ENCODE measurements around the gene NXPH1. TPM values are rescaled to one million over a fixed set of nuclear protein-coding genes. Genes with fewer than 3 reads are reported as not detected.

The NXPH1 gene
- total and polyA plus RNA-seq, 5 experiments from 2014 or later, result not detected

DNA sequence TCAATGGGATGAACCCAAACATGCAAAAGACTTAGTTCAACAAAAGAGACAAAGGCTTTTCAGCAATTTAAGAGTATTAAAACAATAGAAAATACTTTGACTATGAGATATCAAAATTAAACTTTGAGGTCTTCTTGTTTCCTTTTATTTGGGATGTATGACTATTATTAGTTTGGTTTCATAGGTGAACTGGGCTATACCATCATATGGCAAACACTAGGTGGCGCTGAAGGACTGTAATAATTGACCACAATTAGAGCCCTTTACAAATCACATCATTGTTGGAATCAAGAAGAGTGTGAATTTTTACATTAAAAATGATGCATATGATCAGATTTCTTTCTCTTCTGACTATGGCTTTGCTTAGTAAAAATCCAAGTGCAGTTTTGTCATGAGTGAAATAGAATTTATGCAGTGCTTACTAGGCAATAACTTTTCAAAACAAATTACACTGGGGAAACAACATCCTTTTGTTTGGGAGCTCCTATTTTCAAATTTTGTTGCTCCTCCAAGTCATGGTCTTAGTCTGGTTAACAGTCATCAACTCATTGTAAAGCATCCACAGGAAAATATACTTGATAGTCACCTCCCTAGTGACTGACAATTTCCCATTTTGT lies 14.7 kb upstream of the NXPH1 start:
- Mint-ChIP-seq H3K27ac (no peak overlapping the region), H3K4me1 (no peaks in the 10 kb centered on the region), H3K9me3 (no peaks in the 10 kb centered on the region), H3K27me3 (peaks cover 0 to 10% (median 3%) of the 10 kb centered on the region in 5 donors), H3K36me3 (no peaks in the 10 kb centered on the region), H3K4me3 (no peak overlapping the region)
- no peak for ATAC-seq
- peak in 6 of 10 donors; percentile 24 to 45 (median 40) for DNase-seq
- POLR2A ChIA-PET, result no interaction called here

DNA sequence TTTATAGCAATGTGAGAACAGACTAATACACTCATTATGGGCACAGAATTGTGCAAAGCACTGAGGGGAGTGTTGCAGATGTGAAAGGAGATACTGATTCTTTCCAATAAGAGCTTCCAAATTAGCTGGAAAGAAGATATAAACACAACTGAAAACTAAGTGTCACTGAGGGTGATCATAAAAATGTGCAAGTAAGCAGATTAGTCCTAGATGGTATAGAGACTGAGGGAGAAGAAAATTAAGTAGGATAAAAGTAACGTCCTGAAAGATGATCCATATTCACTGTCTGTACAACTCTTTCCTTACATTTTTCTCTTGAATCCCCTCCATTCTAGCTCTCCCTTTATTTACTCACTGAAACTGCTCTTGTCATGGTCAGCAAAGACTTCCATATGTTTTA lies 11.2 kb upstream of the NXPH1 start:
- DNase-seq (no peak), ATAC-seq (no peak)
- Mint-ChIP-seq H3K36me3 (no peaks in the 10 kb centered on the region), H3K4me3 (no peak overlapping the region), H3K27ac (no peak overlapping the region), H3K27me3 (peaks cover 3 to 11% (median 5%) of the 10 kb centered on the region in 5 donors), H3K4me1 (no peaks in the 10 kb centered on the region), H3K9me3 (no peaks in the 10 kb centered on the region)
- POLR2A ChIA-PET, result no interaction called here

GRCh38 chr7:8423057-8423456 lies 10.4 kb upstream of the NXPH1 start:
- Mint-ChIP-seq H3K4me1 (no peaks in the 10 kb centered on the region), H3K36me3 (no peaks in the 10 kb centered on the region), H3K9me3 (no peaks in the 10 kb centered on the region), H3K27me3 (peaks cover 0 to 8% (median 3%) of the 10 kb centered on the region in 5 donors), H3K4me3 (no peak overlapping the region), H3K27ac (no peak overlapping the region)
- POLR2A ChIA-PET, result no interaction called here
- DNase-seq (no peak), ATAC-seq (no peak)

DNA sequence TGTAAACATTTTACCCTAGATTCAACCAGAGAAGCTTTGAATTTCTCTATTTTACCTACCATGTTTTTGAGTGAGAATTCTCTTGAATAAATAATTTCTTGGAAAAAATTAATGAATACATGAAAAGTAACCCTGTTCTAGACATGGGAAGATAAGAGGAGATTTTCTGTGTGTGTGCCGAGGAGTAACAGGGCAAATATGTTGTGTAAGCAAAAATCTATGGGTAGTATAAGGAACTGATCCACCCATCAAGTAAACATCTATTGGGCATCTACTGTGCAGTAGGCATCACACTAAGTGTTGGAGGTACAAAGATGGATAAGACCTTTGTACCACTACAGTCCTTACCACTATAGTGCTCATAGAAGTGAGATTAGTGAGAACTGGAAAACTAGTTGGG lies 8.2 kb upstream of the NXPH1 start:
- DNase-seq (no peak), ATAC-seq (no peak)
- H3K9me3 Mint-ChIP-seq, result no peaks in the 10 kb centered on the region
- POLR2A ChIA-PET, result no interaction called here
- H3K27me3 Mint-ChIP-seq, result peaks cover 0 to 22% (median 8%) of the 10 kb centered on the region in 5 donors
- no peaks in the 10 kb centered on the region for H3K36me3 Mint-ChIP-seq
- H3K27ac Mint-ChIP-seq, result no peak overlapping the region
- no peaks in the 10 kb centered on the region for H3K4me1 Mint-ChIP-seq
- no peak overlapping the region for H3K4me3 Mint-ChIP-seq

- H3K4me1 Mint-ChIP-seq, result peaks cover 10 to 27% (median 15%) of the 10 kb centered on the region in 4 donors
- peaks cover 0 to 7% (median 0%) of the 10 kb centered on the region in 9 donors for H3K9me3 Mint-ChIP-seq
- peaks cover 0 to 10% (median 5%) of the 10 kb centered on the region in 3 donors for H3K36me3 Mint-ChIP-seq
- no peak for DNase-seq
- no peak overlapping the region for H3K4me3 Mint-ChIP-seq
- no peak overlapping the region for H3K27ac Mint-ChIP-seq
- POLR2A ChIA-PET, result no interaction called here
- H3K27me3 Mint-ChIP-seq, result peaks cover 28 to 54% (median 38%) of the 10 kb centered on the region in 5 donors
- no peak for ATAC-seq
These were observed 2.8 kb upstream of the NXPH1 start for GRCh38 chr7:8430643-8431042.

GRCh38 chr7:8434290-8435002 lies 1.0 kb downstream of the NXPH1 start:
- H3K9me3 Mint-ChIP-seq, result peaks cover 0 to 19% (median 0%) of the 10 kb centered on the region in 9 donors
- POLR2A ChIA-PET, result no interaction called here
- DNase-seq (no peak), ATAC-seq (no peak)
- H3K4me1 Mint-ChIP-seq, result peaks cover 19 to 41% (median 30%) of the 10 kb centered on the region in 4 donors
- peak overlapping the region in 4 of 10 donors; percentile 6 to 66 (median 28) for H3K4me3 Mint-ChIP-seq
- peaks cover 0 to 10% (median 5%) of the 10 kb centered on the region in 3 donors for H3K36me3 Mint-ChIP-seq
- peak overlapping the region in 1 of 10 donors; percentile 69 for H3K27ac Mint-ChIP-seq
- peaks cover 52 to 79% (median 73%) of the 10 kb centered on the region in 5 donors for H3K27me3 Mint-ChIP-seq

- H3K9me3 Mint-ChIP-seq, result peaks cover 0 to 23% (median 0%) of the 10 kb centered on the region in 9 donors
- H3K27ac Mint-ChIP-seq, result no peak overlapping the region
- H3K4me1 Mint-ChIP-seq, result peaks cover 19 to 41% (median 30%) of the 10 kb centered on the region in 4 donors
- peaks cover 53 to 83% (median 77%) of the 10 kb centered on the region in 5 donors for H3K27me3 Mint-ChIP-seq
- no peak for DNase-seq
- peak overlapping the region in 2 of 10 donors; percentile 30 to 57 for H3K4me3 Mint-ChIP-seq
- H3K36me3 Mint-ChIP-seq, result peaks cover 0 to 10% (median 5%) of the 10 kb centered on the region in 3 donors
- no peak for ATAC-seq
- POLR2A ChIA-PET, result no interaction called here
These were observed 1.7 kb downstream of the NXPH1 start for GRCh38 chr7:8435095-8435494.

- Mint-ChIP-seq H3K4me1 (peaks cover 19 to 41% (median 30%) of the 10 kb centered on the region in 4 donors), H3K9me3 (peaks cover 0 to 23% (median 0%) of the 10 kb centered on the region in 9 donors), H3K27ac (no peak overlapping the region), H3K4me3 (peak overlapping the region in 3 of 10 donors; percentile 22 to 57 (median 40)), H3K36me3 (peaks cover 2 to 10% (median 5%) of the 10 kb centered on the region in 3 donors), H3K27me3 (peaks cover 50 to 87% (median 83%) of the 10 kb centered on the region in 5 donors)
- DNase-seq, result no peak
- POLR2A ChIA-PET, result no interaction called here
- no peak for ATAC-seq
These were observed 2.5 kb downstream of the NXPH1 start for GRCh38 chr7:8435590-8436545.

DNA sequence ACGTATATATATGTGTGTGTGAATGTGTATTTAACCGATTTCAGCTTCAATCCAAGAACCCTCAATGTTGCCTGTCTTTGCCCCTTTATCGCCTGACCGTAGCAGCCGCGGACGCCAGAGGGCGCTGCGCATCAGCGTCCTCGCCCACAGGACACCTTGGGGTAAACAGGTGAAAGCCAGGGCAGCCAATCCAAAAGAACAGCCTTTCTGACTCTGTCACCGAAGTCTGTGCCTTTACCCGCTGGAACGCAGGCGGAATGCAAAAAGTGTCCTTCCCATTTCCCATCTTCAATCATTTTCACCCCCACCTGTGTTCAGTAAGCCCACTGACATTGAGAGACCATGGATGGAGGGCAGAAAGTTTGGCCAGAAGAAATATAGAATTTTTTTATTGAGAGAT lies 3.6 kb downstream of the NXPH1 start:
- POLR2A ChIA-PET, result no interaction called here
- ATAC-seq, result no peak
- peaks cover 0 to 23% (median 0%) of the 10 kb centered on the region in 9 donors for H3K9me3 Mint-ChIP-seq
- peak overlapping the region in 3 of 10 donors; percentile 22 to 41 (median 37) for H3K4me3 Mint-ChIP-seq
- H3K27me3 Mint-ChIP-seq, result peaks cover 52 to 95% (median 78%) of the 10 kb centered on the region in 5 donors
- H3K36me3 Mint-ChIP-seq, result peaks cover 4 to 10% (median 5%) of the 10 kb centered on the region in 3 donors
- peaks cover 19 to 41% (median 30%) of the 10 kb centered on the region in 4 donors for H3K4me1 Mint-ChIP-seq
- peak overlapping the region in 1 of 10 donors; percentile 10 for H3K27ac Mint-ChIP-seq
- peak in 3 of 10 donors; percentile 9 to 60 (median 20) for DNase-seq

DNA sequence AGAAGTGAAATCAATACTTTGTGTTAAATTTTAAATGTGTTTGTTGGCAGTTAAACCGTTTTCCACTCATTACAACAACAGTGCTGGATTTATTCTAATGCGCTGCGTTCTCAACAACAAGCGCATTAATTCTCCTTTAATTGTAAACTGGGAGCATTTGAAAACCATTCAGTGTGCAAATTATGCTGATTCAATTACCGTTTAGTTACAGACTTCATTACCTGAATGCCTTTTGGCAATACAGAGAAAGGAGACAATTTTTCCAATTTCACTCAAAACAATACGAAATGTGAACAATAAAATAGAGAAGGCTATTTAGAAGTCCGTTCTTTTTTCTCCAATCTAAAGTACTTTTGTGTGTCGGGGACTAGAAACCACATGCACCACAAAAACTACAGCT lies 4.2 kb downstream of the NXPH1 start:
- Mint-ChIP-seq H3K27me3 (peaks cover 53 to 95% (median 76%) of the 10 kb centered on the region in 5 donors), H3K4me3 (no peak overlapping the region), H3K36me3 (peaks cover 4 to 9% (median 5%) of the 10 kb centered on the region in 3 donors), H3K27ac (no peak overlapping the region), H3K4me1 (peaks cover 19 to 46% (median 32%) of the 10 kb centered on the region in 4 donors), H3K9me3 (peaks cover 0 to 20% (median 0%) of the 10 kb centered on the region in 9 donors)
- DNase-seq (no peak), ATAC-seq (no peak)
- POLR2A ChIA-PET, result no interaction called here

- ATAC-seq (no peak), DNase-seq (no peak)
- Mint-ChIP-seq H3K27ac (no peak overlapping the region), H3K4me3 (no peak overlapping the region), H3K4me1 (peaks cover 18 to 39% (median 29%) of the 10 kb centered on the region in 4 donors), H3K36me3 (peaks cover 4 to 17% (median 6%) of the 10 kb centered on the region in 3 donors), H3K9me3 (peaks cover 0 to 35% (median 17%) of the 10 kb centered on the region in 9 donors), H3K27me3 (peaks cover 55 to 95% (median 83%) of the 10 kb centered on the region in 5 donors)
- POLR2A ChIA-PET, result no interaction called here
These were observed 7.3 kb downstream of the NXPH1 start for GRCh38 chr7:8440670-8441069.
